Suppressor macrophage (primary cell): ENCODE data around the gene VPS9D1.

Source experiments
- DNase-seq, 4 experiments: peaks; one replicate each; pipeline ENCODE4 v3.0.0-alpha.2; 2020 to 2022
- total RNA-seq, 17 experiments: gene quantifications; one replicate each; lab custom pipeline; 2026; ENCODE audit warnings: mixed read lengths in 6 of 17, inconsistent platforms in 3 of 17; lab: John Stamatoyannopoulos, UW

VPS9D1 gene
- 10.6 to 36.1 (median 19.6) reads per million in 17 experiments for total RNA-seq

GRCh38 chr16:89720813-89721545 lies at the start of gene VPS9D1, which contains the start of gene ZNF276:
TSS of gene VPS9D1 (minus strand) at chr16:89720898. CDS start at chr16:89720861, 37 bp downstream.
TSS of gene ZNF276 (plus strand) at chr16:89721537. CDS start at chr16:89721641, 104 bp downstream.
- peak; percentile 84 to 96 (median 91) for DNase-seq

GRCh38 chr16:89770367-89770766 lies 49.7 kb upstream of the VPS9D1 start:
- no peak for DNase-seq

GRCh38 chr16:89765292-89765830 lies 44.7 kb upstream of the VPS9D1 start:
- DNase-seq: peak in 2 of 4 experiments; percentile 17 to 27

GRCh38 chr16:89764711-89765201 lies 44.1 kb upstream of the VPS9D1 start:
- peak; percentile 89 to 95 (median 92) for DNase-seq

- peak in 1 of 4 experiments; percentile 37 for DNase-seq
Measured at GRCh38 chr16:89761304-89761922, 40.7 kb upstream of the VPS9D1 start.

- peak in 1 of 4 experiments; percentile 27 for DNase-seq
Measured at GRCh38 chr16:89759746-89760340, 39.1 kb upstream of the VPS9D1 start.

- peak; percentile 78 to 87 (median 84) for DNase-seq
Measured at GRCh38 chr16:89749637-89750036, 28.9 kb upstream of the VPS9D1 start.

GRCh38 chr16:89748921-89749320 lies 28.2 kb upstream of the VPS9D1 start:
- DNase-seq: peak in 3 of 4 experiments; percentile 28 to 51 (median 33)

GRCh38 chr16:89748076-89748475 lies 27.4 kb upstream of the VPS9D1 start:
- DNase-seq: no peak

- DNase-seq: no peak
Measured at GRCh38 chr16:89746043-89746442, 25.3 kb upstream of the VPS9D1 start.

GRCh38 chr16:89744813-89745212 lies 24.1 kb upstream of the VPS9D1 start:
- DNase-seq: no peak

GRCh38 chr16:89742948-89743347 lies 22.2 kb upstream of the VPS9D1 start:
- no peak for DNase-seq

GRCh38 chr16:89741342-89742014 lies 20.8 kb upstream of the VPS9D1 start:
- peak in 3 of 4 experiments; percentile 27 to 43 (median 38) for DNase-seq

- no peak for DNase-seq
Measured at GRCh38 chr16:89739383-89739782, 18.7 kb upstream of the VPS9D1 start.

GRCh38 chr16:89738538-89739317 lies 18.0 kb upstream of the VPS9D1 start:
- DNase-seq: no peak

- no peak for DNase-seq
Measured at GRCh38 chr16:89738072-89738377, 17.3 kb upstream of the VPS9D1 start.

GRCh38 chr16:89737341-89738071 lies 16.8 kb upstream of the VPS9D1 start:
- no peak for DNase-seq

- DNase-seq: no peak
Measured at GRCh38 chr16:89736554-89736953, 15.9 kb upstream of the VPS9D1 start.

GRCh38 chr16:89733792-89734191 lies 13.1 kb upstream of the VPS9D1 start:
- no peak for DNase-seq

GRCh38 chr16:89733322-89733721 lies 12.6 kb upstream of the VPS9D1 start:
- no peak for DNase-seq

GRCh38 chr16:89732918-89733242 lies 12.2 kb upstream of the VPS9D1 start:
- no peak for DNase-seq
